ENCODE results near the gene MEX3A.
A peak's percentile ranks its signal among the peaks of the same experiment; 100 is the strongest.
"Not testable (repeated sequence)": the region's sequence is repeated elsewhere in the genome, so short reads cannot be mapped to it uniquely, and the experiment has no call there.

The MEX3A gene

DNA sequence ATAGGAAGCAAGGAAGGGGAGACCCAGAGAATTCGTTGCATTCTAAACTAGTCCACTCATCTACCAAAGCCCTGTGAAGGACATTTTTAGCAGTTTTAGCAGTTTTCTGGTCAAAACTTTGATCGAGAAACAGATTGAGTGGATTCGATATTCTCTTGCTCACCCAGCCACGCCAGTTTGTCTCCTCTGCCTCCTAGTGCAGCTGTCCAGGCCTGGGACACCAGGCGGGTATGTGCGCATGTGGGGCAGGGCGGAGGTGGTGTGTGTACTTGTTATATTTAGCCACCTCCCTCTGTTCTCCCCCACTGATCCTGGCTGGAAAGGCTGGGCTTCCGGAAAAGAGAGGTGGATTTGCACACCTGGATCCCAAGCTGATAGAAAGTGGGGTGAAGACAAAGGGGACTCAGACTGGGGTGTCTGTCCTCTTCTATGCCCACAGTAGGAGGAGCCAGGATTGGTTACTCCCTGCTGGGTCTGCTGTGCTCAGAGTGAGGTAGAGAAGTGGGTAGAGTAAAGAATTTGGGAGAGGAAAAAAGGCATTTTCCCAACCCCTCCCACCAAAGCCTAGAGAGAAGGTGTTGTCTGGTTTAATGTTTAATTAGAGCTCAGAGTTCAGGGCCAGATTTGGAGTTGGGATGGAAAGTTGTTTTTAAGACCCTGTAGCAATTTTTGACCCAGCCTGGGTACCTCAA, 36.1 kb upstream of the MEX3A start:
- no peak for DNase-seq (ENCODE audit: low spot score)

DNA sequence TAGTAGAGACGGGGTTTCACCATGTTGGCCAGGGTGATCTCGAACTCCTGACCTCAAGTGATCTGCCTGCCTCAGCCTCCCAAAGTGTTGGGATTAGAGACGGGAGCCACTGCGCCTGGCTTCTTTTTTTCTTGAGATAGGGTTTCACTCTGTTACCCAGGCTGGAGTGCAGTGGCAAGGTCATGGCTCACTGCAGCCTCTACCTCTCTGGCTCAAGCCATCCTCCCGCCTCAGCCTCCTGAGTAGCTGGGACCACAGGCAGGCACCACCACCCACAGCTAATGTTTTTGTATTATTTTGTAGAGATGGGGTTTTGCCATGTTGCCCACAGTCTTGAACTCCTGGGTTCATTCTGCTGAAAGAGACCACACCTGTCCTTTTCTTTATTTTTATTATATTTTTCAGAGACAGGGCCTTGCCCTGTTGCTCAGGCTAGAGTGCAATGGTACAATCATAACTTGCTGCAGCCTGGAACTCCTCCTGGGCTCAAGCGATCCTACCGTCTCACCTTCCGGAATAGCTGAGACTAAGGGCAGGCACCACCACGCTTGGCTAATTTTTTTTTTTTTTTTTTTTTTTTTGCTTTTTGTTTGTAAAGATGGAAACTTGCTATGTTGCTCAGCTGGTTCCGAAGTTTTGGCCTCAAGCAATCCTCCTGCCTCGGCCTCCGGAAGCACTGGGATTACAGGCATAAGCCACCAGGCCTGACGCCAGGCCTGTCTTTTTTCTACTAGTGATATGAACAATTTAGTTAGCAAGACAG, 35.3 kb upstream of the MEX3A start:
- no peak for DNase-seq (ENCODE audit: low spot score)

DNA sequence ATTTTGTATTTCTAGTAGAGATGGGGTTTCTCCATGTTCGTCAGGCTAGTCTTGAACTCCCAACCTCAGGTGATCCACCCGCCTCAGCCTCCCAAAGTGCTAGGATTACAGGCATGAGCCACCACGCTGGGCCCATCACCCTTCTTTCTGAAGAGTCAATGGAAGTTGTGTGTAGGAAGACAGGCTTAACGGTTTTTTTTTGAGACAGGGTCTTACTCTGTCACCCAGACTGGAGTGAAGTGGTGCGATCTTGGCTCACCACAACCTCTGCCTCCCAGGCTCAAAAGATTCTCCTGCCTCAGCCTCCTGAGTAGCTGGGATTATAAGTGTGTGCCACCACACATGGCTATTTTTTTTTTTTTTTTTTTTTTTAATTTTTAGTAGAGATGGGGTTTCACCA, 34.5 kb upstream of the MEX3A start:
- DNase-seq (ENCODE audit: low spot score), result not testable (repeated sequence)

DNA sequence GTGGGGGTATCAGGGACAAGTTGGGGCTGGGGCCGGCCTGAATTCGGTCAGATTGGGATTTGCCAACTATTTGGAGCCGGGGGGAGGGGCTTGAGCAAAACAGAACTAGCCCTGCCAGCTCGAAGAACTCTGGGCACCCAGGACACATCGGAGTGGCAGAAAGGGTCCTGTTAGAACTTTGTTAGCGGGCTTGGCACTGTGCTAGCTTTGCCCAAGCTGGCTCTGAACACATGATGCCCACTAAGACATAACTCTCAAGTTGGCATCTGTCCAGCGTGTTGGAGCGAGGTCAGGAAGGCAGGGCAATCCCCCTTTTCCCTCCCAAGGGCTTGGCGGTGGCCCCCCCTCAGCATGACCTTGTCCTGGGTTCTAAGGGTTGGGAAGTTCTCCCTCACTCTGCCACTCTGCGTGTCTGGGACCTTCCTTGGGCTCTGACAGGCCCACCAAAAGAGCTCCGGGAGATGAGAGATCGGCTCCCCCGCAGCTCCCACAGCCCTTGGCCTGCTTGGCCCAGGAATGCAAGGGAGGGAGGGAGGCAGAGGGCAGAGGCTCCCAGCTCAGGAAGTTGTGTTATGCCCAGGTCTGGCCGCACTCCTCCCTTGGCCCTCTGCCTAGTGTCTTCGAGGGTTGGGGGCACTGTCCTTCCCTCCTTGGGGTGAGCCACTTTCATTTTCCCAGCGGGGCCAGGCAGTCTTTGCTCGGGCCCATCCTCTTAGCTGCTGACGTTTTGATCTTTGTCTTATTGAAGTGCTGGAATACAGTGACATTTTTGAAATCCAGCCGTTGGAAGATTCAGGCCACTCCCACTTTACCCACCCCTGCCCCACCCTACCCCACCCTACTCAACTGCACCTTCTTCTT, 33.5 kb upstream of the MEX3A start:
- DNase-seq (ENCODE audit: low spot score), result peak; percentile 79

DNA sequence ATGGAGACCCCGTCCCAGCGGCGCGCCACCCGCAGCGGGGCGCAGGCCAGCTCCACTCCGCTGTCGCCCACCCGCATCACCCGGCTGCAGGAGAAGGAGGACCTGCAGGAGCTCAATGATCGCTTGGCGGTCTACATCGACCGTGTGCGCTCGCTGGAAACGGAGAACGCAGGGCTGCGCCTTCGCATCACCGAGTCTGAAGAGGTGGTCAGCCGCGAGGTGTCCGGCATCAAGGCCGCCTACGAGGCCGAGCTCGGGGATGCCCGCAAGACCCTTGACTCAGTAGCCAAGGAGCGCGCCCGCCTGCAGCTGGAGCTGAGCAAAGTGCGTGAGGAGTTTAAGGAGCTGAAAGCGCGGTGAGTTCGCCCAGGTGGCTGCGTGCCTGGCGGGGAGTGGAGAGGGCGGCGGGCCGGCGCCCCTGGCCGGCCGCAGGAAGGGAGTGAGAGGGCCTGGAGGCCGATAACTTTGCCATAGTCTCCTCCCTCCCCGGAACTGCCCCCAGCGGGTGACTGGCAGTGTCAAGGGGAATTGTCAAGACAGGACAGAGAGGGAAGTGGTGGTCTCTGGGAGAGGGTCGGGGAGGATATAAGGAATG, 32.8 kb upstream of the MEX3A start:
- no peak for DNase-seq (ENCODE audit: low spot score)

DNA sequence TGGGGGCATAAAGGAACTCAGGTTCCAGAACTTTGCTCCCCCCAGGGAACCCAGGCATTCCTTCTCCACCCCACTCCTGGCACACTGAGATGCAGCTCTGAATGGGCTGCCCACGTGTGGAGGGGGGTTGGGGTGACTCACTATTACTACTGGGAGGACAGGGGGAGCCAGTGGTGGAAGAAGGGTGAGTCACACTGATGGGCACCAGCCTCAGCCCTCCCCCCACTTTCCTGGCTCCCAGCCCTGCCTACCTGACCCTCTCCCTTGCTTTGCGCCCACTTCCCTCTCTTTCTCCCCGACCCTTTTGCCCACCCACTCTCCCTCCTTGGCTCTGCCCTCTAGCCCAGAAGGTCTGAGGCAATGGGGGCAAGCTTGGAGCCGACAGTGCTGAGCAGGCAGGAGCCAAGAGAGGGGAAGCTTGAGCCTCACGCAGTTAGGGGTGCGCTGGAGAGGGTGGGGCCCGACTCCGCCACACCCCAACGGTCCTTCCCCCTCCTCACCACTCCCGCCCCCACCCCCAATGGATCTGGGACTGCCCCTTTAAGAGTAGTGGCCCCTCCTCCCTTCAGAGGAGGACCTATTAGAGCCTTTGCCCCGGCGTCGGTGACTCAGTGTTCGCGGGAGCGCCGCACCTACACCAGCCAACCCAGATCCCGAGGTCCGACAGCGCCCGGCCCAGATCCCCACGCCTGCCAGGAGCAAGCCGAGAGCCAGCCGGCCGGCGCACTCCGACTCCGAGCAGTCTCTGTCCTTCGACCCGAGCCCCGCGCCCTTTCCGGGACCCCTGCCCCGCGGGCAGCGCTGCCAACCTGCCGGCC, 32.0 kb upstream of the MEX3A start, which contains the start of gene LMNA:
TSS of gene LMNA (plus strand) at position 611 of the 818 bp plus-strand sequence. CDS start 208 bp downstream, outside the sequence.
- peak; percentile 90 for DNase-seq (ENCODE audit: low spot score)

DNA sequence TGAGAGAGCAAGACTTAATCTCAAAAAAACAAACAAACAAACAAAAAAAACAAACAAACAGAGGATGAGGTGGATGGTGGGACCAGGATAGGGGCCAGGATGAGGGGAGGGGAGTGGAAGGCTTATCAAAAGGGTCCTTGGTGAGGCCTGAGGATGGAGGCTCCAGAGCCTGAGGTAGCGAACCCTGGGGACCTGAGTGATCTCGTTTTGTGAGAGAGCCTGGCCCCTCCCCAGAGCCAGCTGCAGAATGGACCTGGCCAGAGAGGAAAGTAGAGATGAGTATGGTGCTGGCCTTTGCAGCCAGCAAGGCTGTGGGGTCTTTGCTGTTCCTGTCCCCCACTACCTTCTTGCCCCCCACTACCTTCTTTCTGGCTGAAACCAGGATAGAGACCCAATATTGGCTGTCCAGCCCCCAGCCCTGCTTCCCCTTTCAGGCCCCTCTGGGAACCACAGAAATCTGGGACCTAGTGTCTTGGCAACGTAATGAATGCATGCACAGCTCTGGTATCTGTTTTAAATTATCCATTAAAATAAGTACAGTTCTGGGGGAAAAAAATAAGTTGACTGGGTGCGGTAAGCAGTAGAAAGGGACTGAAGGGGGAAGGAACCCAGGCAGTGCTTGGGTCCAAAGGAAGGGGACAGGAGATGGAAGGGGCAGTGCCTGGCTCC, 31.2 kb upstream of the MEX3A start:
- no peak for DNase-seq (ENCODE audit: low spot score)

DNA sequence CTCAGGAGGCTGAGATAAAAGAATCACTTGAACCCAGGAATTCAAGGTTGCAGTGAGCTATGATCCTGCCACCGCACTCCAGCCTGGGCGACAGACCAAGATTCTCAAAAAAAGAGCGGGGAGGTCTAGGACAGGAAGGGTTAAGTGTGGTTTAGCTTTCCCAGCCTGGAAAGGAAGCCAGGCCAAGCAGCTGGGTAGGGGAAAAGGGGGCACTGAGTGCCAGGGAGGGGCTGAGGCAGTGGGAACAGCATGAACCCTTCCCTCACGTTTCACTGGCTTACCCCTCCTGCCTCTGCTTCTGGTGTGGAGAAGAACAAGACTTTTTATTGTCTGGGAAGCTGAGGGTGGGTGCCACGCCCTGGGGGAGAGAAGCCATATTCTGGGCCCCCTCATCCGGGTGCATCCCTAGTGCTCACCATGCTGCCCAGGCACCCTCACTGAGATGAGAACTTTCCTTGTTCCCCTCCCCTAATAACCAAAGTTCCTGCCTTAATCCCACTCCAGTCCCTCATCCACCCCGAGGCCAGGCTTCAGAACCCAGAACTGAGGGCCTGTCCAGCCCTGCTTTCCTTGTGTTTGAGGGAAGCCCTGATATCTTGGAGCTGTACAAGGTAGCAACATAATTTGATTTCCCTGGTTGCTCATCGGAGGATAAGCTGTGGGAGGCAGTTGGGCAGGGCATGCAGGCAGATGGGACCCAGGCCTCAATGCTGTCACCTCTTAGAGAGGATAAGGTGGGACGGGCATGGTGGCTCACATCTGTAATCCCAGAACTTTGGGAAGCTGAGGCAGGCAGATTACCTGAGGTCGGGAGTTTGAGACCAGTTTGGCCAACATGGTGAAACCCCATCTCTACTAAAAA, 30.2 kb upstream of the MEX3A start:
- no peak for DNase-seq (ENCODE audit: low spot score)

DNA sequence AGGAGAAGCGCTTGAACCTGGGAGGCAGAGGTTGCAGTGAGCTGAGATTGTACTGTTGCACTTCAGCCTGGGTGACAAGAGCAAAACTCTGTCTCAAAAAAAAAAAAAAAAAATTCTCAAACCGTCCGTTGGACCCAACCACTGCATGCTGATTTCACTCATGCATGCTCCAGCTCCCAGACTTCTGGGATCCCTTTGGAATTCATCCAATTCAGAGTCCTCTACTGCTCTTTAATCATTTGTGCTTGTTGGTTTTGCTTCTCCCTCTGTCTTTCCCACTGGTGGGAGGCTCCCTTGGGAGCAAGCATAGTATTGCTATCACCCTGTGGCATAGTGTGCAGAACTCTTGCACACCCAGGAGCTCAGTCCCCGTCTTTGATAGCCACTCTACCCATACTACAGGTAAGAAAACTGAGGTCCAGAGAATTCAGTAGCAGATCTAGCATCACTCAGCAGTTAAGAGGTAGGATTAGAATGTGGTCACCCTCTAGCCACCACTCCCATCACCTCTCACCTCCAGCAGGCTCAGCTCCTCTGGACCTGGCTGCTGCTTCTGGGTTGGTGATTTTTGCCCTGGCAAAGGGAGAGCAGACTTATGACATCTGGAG, 29.2 kb upstream of the MEX3A start:
- no peak for DNase-seq (ENCODE audit: low spot score)

DNA sequence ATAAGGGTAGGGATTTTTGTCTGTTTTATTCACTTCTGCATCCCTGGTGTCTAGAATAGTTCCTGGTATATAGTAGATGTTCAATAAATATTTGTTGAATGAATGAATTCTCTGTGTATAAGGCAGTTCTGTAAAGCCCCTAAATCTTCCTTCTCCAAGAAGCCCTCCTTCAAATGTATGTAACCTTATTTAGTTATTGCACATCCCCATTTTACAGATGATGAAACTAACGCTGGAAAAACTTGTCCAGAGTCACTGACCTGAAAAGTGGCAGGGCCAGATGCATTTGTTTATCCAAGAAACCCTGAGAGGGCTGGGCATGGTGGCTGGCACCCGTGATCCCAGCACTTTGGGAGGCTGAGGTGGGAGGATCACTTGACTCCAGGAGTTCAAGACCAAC, 28.0 kb upstream of the MEX3A start:
- no peak for DNase-seq (ENCODE audit: low spot score)

DNA sequence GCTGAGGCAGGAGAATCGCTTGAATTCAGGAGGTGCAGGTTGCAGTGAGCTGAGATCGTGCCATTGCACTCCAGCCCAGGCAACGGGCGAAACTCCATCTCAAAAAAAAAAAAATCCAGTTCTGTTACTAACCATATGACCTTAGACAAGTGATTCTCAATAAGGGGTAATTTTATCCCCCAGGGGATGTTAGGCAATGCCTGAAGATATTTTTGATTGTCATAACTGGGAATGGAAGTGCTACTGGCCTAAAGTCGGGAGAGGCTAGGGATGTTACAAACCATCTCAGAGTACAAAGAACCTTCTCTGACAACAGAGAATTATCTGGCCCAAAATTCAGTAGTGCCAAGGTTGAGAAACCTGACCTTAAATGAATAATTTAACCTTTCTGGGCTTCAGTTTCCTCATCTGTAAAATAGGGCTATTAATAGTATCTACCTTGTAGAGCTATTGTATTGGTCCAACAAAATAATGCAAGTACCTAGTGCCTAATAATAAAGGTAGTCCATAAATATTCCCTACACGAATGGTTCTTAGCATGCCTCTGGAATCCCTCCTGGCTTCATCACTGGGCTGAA, 26.5 kb upstream of the MEX3A start:
- DNase-seq (ENCODE audit: low spot score), result no peak

DNA sequence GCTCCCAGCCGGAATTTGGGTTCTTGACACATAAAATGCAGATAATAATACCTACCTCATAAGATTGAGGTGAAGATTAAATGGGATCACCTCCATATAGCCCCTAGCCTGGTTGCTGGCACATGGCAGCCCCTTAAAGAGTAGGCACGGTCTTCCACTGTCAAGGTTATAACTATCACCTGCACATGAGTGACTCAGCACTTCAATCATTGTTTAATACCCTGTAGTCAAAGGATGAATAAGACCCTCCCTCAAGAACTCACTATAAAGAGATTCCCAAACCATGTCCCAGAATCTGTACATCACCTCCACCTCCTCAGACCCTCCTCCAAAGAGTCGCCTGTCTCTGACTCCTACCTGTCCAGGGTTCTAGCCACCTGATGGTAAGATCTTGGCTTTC, 25.8 kb upstream of the MEX3A start:
- DNase-seq (ENCODE audit: low spot score), result no peak

DNA sequence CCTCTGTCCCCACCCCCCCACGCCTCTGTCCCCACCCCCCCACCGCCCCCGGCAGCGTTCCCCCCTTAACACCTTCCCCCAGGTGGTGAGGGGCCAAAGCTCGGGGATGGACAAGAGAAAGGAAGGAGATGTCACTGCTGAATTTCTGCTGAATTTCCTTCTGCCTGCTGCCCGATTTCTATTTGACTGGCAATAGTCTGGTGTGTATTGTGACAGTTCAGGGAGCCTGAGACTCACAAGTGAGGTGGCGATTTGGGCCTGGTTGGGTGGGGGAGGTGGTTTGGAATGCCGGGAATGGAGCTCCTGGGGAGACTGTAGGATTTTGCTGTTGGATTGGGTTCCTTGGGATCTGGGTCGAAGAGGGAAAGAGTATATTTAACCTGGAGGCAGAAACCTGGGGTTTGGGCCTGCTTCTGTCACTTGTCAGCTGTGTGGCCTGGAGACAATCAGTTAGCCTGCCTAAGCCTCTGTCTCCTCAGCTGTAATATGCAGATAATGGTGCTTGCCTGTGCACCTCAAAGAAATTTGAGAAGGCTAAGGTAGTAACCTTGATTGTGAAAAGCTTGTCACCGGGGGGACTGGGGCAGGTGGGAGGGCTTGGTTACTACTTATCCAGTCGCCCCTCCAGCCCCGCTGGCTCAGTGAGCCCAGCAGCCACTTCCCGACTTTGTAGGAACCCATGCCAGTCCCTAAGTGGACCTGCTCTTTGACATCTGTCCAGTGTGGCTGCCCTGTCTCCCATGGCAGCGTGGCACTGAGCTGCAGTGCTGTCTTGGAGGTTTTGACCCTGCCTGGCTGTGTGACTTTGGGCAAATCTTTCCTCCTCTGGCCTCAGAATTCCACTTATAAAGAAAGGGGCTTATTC, 24.6 kb upstream of the MEX3A start:
- no peak for DNase-seq (ENCODE audit: low spot score)

DNA sequence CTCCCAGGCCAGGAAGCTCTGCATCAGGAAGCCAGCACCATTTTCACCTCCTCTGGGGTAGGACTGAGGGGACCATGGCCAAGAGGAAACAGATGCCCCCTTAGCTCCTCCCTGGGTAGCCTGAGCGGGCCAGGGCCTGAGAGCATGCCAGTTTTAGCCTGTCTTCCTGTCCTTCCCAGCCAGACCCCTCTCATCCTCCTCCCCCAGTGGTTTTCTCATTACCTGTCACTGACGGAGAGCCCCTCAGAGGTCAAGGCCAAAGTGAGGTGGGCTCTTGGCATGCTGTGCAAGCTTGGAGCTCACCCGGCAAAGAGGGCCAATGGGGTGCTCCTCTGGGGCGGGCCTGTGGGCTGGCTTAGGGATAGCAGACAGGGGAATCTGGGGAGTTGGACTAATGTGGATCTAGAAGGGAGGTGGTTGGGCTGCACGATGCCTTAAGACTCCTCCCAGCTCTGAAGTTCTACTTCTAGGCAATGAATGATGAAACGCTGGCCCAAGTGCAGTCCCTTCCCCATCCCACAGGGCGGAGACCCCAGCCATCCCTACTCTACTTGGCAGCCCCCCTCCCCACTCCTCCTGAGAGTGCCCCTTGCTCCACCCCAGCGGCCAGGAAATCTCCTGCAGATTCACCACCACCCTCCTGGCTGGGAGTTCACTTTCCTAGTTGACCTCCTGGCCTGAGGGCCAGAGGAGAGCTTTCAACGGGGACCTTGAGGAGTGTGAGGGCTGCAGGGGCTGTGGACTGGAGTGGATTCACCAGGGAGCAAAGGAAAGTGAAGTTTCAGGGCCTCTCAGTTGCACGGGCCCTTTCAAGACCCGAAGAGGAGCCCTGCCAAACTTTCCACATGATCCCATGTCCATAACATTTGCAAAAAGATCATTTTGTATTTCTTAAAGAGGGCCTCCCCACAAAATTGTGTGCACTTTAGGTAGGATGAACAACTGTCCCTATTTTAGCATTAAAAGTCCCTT, 22.9 kb upstream of the MEX3A start:
- peak; percentile 80 for DNase-seq (ENCODE audit: low spot score)

DNA sequence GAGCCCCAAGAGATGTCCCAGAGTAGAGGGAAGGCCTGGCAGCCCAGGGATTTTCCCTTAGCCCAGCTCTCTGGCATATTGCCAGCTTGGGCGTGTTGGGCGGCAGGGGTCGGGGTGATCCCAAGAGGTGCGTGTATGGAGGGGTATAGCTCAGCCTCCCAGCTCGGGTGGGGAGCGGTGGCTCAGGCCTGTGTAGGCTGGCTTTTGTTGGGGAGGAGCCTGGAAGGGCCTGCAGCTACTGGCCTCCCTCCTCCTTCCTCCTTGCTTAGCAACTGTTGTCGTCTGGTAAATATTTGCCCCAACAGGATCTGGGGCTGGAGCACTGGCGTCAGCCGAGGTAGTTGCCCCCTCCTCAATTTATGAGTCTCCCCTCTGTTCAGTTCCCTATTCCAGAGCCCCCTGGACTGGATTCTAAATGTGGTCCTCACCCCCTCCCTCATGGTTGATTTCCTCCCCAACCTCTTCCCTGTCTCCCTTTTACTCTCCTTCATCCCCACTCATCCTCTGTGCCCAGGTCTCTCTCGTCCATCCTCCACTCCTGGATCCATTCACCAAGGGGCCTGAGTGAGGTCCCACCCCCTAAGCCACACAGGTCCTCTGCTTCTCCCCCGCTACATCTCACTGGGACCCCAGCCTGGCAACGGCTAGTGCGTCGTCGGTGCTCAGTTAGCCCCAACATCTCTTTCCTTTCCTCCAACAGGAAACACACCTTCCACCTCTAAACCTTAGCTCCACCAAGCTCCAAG, 22.0 kb upstream of the MEX3A start:
- peak; percentile 87 for DNase-seq (ENCODE audit: low spot score)

DNA sequence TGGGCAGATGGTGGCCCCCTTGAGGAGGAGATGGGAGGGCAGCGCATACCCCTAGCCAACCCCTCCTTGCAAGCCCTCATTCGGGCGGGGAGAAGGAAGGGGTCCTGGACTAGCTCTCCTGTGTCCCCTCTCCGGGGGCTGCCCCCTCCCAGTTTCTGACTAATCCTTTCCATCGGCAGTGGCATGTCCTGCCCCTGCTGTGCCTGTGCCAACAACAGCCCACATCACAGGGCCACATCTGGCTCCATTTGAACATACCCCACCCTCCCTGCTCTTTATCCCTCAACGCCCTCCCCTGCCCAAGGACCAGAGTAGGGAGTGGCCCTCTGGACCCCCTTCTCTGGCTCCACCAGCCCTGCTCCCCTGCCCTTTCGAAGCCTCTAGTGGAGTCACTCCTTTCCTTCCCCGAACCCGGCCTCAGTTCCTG, 21.3 kb upstream of the MEX3A start:
- DNase-seq (ENCODE audit: low spot score), result peak; percentile 82
